T-helper 17 cell (primary cell): ENCODE measurements around the gene IQCH. TPM values are rescaled to one million over a fixed set of nuclear protein-coding genes. Genes with fewer than 3 reads are reported as not detected.

Source experiments
- ATAC-seq: fragments of 150-1000 bp; cut with Tn5 transposase; 2 replicates; pipeline ENCODE4 v1.10.0; 2021; ENCODE audit warnings: mild to moderate bottlenecking, moderate library complexity
- DNase-seq, 3 donors: peaks; one replicate each; pipeline versions ENCODE4 v3.0.0 to v3.0.0-alpha.2; 2020 to 2021
- H3K9me3 ChIP-seq: one replicate; pipeline ENCODE4 v1.7.0; 2013; ENCODE audit warnings: low read length, mild to moderate bottlenecking; ENCODE audit not compliant: control insufficient read depth, poor library complexity, severe bottlenecking
- H3K27ac Mint-ChIP-seq: one replicate; pipeline ENCODE4 v1.8.0; 2022; ENCODE audit warnings: mild to moderate bottlenecking, moderate library complexity, mixed read lengths
- H3K27me3 Mint-ChIP-seq: one replicate; pipeline ENCODE4 v1.8.0; 2022; ENCODE audit warnings: mixed read lengths
- H3K36me3 Mint-ChIP-seq: one replicate; pipeline ENCODE4 v1.8.0; 2022; ENCODE audit warnings: low read depth, mixed read lengths
- H3K4me1 Mint-ChIP-seq: one replicate; pipeline ENCODE4 v1.8.0; 2022; ENCODE audit warnings: mild to moderate bottlenecking, mixed read lengths
- H3K4me3 Mint-ChIP-seq: one replicate; pipeline ENCODE4 v1.8.0; 2022; ENCODE audit warnings: mild to moderate bottlenecking, moderate library complexity, mixed read lengths
- total RNA-seq, 4 donors: library from RNA in 2 of 4; stranded (reverse) in 2 of 4; gene quantifications; one replicate each; pipeline ENCODE4 v1.2.3 and lab custom pipeline; 2022 to 2026

Gene IQCH
- total RNA-seq, 2 donors from 2014 or later = 0.70 to 1.2 TPM

DNA sequence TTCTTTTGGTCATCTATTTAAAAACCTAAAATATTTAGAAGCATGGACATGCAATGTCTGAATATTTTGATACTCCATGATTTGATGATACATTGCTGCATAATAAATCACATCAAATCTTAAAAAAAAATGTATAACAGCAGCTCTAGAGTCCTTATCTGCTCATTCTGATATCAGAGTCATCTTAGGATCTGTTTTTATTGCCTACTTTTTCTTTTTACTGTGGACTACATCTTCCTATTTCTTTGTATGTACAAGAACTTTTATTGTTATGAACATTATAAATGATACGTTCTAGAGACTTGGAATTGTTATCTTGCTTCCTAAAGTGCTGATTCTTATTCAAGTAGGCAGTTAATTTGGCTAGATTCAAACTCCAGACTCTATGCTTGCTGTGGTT lies 72.7 kb downstream of the IQCH start:
- no peak overlapping the region for H3K27ac Mint-ChIP-seq
- H3K4me1 Mint-ChIP-seq = peaks cover 2% of the 10 kb centered on the region
- H3K36me3 Mint-ChIP-seq = peaks cover 6% of the 10 kb centered on the region
- peaks cover 17% of the 10 kb centered on the region for H3K27me3 Mint-ChIP-seq
- DNase-seq (no peak), ATAC-seq (no peak)
- H3K4me3 Mint-ChIP-seq = no peak overlapping the region
- no peaks in the 10 kb centered on the region for H3K9me3 ChIP-seq

DNA sequence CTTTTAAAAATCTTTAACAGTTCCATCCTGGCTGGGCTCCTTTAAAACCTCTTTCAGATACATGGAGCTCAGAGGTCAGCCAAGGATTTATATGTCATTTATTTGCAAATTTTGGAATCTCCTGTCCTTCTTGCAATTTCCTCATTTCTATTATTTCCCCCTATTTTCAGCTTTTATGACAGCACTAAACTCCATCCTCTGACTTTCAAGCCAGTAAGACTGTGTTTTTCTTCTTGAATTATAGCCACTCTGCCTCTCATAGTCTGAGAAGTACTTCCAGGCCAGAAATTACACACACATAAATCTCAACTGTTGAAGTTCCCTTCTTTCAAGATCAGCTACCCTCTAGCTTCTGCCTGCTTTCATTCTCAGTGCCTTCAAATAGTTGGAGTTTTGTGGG lies 73.2 kb downstream of the IQCH start:
- no peak for ATAC-seq

DNA sequence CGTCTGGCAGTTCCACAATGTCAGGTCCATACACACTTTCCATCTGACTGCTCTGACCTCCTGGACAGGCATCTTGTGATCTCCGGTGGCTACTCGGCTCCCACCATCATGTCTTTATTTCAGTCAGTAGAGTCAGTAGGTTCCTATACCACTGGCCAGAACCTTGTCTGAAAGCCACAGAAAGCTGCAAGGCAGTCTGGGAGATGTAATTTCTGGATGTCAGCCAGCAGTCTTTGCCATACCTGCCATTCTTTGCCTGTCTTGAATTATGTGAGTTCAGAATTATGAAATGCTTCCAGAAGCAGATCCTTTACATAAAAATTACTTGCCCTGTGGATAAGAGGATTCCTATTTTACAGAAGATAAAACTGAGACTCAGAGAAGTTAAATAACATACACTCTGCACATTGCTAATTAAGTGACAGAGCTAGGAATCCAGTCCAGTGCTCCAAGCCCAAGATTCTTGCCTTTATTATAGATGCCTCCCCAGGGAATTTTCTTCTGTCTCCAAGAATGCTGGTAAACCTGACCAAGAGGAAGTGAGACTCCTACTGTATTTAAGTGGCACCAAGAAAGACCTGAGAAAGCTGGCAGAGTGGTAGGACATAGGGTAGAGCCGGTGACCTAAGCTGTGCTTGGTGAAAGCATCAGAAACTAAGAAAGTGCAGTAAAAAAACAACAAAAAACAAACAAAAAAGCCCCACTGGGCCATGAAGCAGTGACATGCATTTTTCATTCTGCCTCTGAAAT lies 75.6 kb downstream of the IQCH start:
- DNase-seq (no peak), ATAC-seq (no peak)
- Mint-ChIP-seq H3K27ac (no peak overlapping the region), H3K36me3 (no peaks in the 10 kb centered on the region), H3K4me1 (no peaks in the 10 kb centered on the region), H3K4me3 (no peak overlapping the region), H3K27me3 (peaks cover 16% of the 10 kb centered on the region)
- no peaks in the 10 kb centered on the region for H3K9me3 ChIP-seq

More for the DNA sequence above, 73.2 kb downstream of the IQCH start:
- DNase-seq = no peak
- peaks cover 12% of the 10 kb centered on the region for H3K27me3 Mint-ChIP-seq
- H3K4me3 Mint-ChIP-seq = no peak overlapping the region
- no peak overlapping the region for H3K27ac Mint-ChIP-seq
- H3K9me3 ChIP-seq = no peaks in the 10 kb centered on the region
- peaks cover 3% of the 10 kb centered on the region for H3K36me3 Mint-ChIP-seq
- peaks cover 2% of the 10 kb centered on the region for H3K4me1 Mint-ChIP-seq

DNA sequence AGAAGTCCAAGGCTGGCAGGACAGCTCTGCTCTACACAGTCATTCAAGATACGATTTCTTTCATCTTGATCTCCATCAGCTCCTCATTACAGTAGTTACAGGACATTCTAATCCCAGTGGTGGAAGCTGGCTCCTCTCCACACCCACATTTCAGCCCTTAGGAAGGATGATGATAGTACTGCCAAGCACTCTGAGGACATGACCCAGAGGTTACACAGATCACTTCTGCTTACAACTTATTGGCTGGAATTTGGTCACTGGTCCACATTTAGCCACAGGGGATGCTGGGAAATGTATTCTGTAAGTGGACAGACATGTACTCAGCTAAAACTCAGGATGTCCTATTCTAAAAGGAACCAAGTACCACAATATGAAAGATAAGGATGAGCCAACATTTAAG lies 77.1 kb downstream of the IQCH start:
- no peak for ATAC-seq
- Mint-ChIP-seq H3K4me1 (peaks cover 2% of the 10 kb centered on the region), H3K27ac (no peak overlapping the region), H3K36me3 (no peaks in the 10 kb centered on the region), H3K4me3 (no peak overlapping the region), H3K27me3 (peaks cover 19% of the 10 kb centered on the region)
- DNase-seq = no peak
- H3K9me3 ChIP-seq = no peaks in the 10 kb centered on the region

DNA sequence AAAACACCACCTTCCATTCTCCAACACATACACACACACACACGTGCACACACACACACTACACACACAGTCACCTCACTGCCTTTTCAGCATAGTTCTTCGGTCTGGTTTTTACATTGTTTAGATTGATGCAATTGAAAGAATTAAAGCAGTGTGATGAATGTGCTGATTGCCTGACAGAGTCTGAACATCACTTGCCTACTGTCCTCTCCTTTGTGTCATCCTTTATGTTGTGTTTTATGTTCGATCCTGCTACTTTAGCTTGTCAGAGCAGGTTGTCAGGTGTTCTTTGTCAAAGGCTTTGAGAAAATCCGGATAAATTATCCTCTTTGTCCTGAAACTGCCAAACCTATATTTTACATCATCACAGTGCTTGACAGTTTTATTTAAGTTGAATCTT lies 80.4 kb downstream of the IQCH start:
- no peak overlapping the region for H3K4me3 Mint-ChIP-seq

DNA sequence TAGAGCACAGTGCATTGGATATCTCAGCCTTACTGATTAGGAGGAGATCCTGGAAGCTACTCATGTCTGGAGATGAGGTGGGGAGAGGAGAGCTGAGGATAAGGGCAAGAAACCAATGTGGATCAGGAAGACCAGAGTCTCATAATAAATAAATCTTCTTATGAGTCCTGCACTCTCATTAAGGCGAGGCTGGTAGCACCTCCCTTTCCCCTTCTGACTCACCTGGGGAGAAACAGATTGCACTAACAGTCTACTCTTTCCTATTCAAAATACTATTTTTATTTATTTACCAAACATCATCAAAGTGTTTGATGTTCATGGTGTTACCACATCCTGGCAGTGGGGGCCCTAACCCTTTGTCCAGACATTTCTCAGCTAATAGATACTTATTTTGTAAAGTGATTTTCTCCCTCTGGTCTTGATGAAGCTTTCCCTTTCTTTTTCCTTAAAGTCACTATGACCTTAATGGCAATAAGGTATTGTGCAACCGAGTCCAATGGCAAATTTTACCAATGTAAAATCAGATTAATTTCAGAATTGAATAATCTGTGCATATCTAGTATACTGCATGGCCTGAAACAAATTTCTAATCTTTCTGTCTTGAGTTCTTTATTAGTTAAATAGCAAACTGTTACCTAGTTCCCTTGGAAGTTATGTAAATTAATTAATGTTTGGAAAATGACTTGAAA lies 81.1 kb downstream of the IQCH start:
- Mint-ChIP-seq H3K27ac (no peak overlapping the region), H3K4me1 (peaks cover 5% of the 10 kb centered on the region), H3K27me3 (peaks cover 16% of the 10 kb centered on the region), H3K4me3 (no peak overlapping the region), H3K36me3 (peaks cover 2% of the 10 kb centered on the region)
- no peak for ATAC-seq
- H3K9me3 ChIP-seq = no peaks in the 10 kb centered on the region
- no peak for DNase-seq

More for the DNA sequence above, 80.4 kb downstream of the IQCH start:
- no peak for DNase-seq
- H3K27me3 Mint-ChIP-seq = peaks cover 19% of the 10 kb centered on the region
- no peaks in the 10 kb centered on the region for H3K9me3 ChIP-seq
- no peak for ATAC-seq
- H3K27ac Mint-ChIP-seq = no peak overlapping the region
- peaks cover 2% of the 10 kb centered on the region for H3K36me3 Mint-ChIP-seq
- peaks cover 5% of the 10 kb centered on the region for H3K4me1 Mint-ChIP-seq

DNA sequence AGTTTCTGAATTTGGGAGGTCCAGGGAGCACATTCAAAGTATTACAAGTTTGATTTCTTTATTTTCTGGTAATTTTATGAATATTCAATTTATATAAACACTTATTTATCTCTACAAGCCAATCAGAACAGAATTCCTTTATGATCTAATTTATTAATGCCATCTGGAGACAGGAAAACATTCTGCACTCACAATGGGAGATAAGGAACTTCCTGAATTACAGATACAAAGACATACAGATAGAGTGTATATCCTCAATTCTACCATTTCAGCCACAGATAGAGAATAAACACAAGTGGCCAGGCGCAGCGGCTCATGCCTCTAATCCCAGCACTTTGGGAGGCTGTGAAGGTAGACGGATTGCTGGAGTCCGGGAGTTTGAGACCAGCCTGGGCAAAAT lies 86.0 kb downstream of the IQCH start:
- Mint-ChIP-seq H3K4me1 (peaks cover 3% of the 10 kb centered on the region), H3K27me3 (peaks cover 4% of the 10 kb centered on the region), H3K27ac (no peak overlapping the region), H3K4me3 (no peak overlapping the region), H3K36me3 (peaks cover 4% of the 10 kb centered on the region)
- ATAC-seq (no peak), DNase-seq (no peak)
- no peaks in the 10 kb centered on the region for H3K9me3 ChIP-seq

DNA sequence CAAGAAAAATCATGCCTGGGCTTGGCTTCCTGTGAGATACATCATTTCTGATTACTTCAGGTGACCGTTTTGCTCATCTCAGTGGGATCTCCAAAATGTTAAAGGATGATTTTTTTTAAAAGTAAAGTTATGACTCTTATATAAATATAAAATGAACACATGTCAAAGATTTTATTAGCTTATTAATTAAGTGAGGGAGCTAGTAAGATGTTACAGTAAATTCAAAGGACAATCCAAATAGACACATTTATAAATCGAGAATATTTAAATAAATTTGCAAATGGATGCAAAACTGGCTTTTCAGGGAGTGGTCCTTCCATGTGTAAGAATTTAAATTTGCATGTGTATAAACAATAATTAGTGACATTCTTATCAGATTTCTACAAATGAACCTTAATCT lies 87.0 kb downstream of the IQCH start:
- Mint-ChIP-seq H3K4me1 (peaks cover 3% of the 10 kb centered on the region), H3K27ac (no peak overlapping the region), H3K36me3 (peaks cover 4% of the 10 kb centered on the region), H3K27me3 (peaks cover 4% of the 10 kb centered on the region), H3K4me3 (no peak overlapping the region)
- DNase-seq (no peak), ATAC-seq (no peak)
- H3K9me3 ChIP-seq = no peaks in the 10 kb centered on the region

DNA sequence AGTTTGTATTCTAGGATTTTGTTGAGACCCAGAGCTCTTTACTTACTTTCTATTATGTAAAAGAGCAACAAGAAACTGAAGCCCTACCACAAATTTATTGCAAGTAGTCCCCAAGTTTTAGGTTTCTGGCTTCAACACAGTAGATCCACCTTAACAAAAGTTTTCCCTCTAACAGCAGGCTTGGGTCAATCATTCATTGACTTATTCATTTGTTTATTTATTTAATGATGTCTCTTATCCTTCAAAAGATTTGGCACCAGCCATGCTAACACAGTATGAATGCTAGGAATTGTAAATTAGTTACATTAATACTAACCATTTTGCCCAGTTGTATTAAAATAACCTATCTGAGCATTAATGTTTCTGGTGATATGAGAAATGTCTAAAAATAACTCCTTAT lies 88.6 kb downstream of the IQCH start:
- H3K9me3 ChIP-seq = no peaks in the 10 kb centered on the region
- Mint-ChIP-seq H3K4me3 (no peak overlapping the region), H3K27me3 (no peaks in the 10 kb centered on the region), H3K27ac (no peak overlapping the region), H3K4me1 (peaks cover 3% of the 10 kb centered on the region), H3K36me3 (peaks cover 6% of the 10 kb centered on the region)
- DNase-seq (no peak), ATAC-seq (no peak)

DNA sequence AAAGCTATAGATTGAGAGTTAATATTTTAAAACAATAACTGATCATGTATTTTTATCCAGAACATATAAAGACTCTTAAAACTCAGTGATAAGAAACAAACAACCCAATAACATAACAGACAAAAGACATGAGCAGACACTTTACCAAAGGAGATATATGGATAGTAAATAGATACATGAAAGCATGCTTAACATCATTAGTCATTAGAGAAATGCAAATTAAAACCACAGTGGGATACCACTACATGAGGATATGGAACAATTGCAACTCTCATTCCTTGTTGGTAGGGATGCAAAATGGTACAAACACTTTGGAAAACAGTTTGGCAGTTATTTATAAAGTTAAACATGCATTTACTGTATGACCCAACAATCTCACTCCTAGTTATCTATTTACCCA lies 95.0 kb downstream of the IQCH start:
- Mint-ChIP-seq H3K4me1 (no peaks in the 10 kb centered on the region), H3K4me3 (no peak overlapping the region), H3K27ac (no peak overlapping the region), H3K36me3 (peaks cover 4% of the 10 kb centered on the region), H3K27me3 (no peaks in the 10 kb centered on the region)
- DNase-seq (no peak), ATAC-seq (no peak)
- H3K9me3 ChIP-seq = peaks cover 2% of the 10 kb centered on the region

DNA sequence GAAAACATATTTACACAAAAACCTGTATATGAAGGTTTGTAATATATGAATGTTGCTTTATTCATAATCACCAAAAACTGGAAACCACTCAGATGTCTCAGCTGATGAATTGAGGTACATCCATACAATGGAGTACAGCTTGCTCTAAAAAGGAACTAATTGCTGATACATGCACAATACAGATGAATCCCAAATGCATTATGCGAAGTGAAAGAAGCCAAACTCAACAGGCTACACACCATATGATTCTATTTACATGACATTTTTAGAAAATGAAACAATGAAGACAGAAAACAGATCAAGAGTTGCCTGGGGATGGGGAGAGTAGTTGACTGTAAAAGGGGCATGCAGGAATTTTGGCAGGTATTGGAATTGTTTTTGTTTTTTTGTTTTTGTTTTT lies 95.5 kb downstream of the IQCH start:
- DNase-seq (no peak), ATAC-seq (no peak)
- H3K9me3 ChIP-seq = peaks cover 2% of the 10 kb centered on the region
- Mint-ChIP-seq H3K4me3 (no peak overlapping the region), H3K27ac (no peak overlapping the region), H3K4me1 (no peaks in the 10 kb centered on the region), H3K36me3 (peaks cover 4% of the 10 kb centered on the region), H3K27me3 (no peaks in the 10 kb centered on the region)

DNA sequence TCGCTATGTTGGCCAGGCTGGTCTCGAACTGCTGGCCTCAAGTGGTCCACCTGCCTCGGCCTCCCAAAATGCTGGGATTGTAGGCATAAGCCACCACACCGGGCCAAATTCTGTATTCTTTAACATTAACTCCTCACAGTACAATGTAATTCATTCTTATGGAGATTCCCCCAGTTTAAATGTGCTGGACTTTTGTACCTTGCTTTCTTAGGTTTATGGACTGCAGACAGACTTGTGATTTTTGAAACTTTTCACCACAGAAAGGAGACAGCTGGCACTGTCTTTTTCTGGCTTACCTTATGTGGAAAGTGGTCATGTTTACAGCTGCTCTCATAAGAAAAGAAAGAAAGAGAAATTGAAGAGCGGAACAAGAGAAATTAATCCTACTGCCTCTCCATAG lies 103.8 kb downstream of the IQCH start:
- H3K4me1 Mint-ChIP-seq = peaks cover 2% of the 10 kb centered on the region
- H3K36me3 Mint-ChIP-seq = no peaks in the 10 kb centered on the region
- ATAC-seq (no peak), DNase-seq (no peak)
- H3K27me3 Mint-ChIP-seq = no peaks in the 10 kb centered on the region
- no peak overlapping the region for H3K27ac Mint-ChIP-seq
- no peak overlapping the region for H3K4me3 Mint-ChIP-seq
- H3K9me3 ChIP-seq = no peaks in the 10 kb centered on the region

DNA sequence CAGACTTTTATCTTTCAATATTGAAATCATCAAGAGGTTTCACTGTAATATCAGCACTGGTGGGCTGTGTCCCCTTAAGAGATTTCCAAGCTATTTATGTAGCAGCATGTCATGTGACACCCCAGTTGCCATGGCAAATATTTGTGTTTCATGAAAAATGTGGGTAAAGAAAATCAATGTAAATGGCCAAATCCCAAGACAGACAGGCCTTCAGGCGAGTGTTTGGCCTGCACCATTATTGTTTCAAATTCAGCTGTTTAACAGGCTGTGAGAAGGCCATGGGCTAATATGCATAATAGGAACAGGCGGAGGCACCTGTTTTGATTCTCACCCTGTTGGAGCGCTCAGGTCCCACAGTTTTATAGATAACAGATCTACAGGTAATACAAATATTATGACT lies 104.2 kb downstream of the IQCH start:
- no peaks in the 10 kb centered on the region for H3K36me3 Mint-ChIP-seq
- no peak overlapping the region for H3K4me3 Mint-ChIP-seq
- no peak for DNase-seq
- no peaks in the 10 kb centered on the region for H3K27me3 Mint-ChIP-seq
- ATAC-seq = no peak
- no peaks in the 10 kb centered on the region for H3K9me3 ChIP-seq
- H3K4me1 Mint-ChIP-seq = peaks cover 2% of the 10 kb centered on the region
- H3K27ac Mint-ChIP-seq = no peak overlapping the region
